ENCODE results near the gene NAPG.
"Not testable (repeated sequence)": the region's sequence is repeated elsewhere in the genome, so short reads cannot be mapped to it uniquely, and the experiment has no call there.

The NAPG gene

DNA sequence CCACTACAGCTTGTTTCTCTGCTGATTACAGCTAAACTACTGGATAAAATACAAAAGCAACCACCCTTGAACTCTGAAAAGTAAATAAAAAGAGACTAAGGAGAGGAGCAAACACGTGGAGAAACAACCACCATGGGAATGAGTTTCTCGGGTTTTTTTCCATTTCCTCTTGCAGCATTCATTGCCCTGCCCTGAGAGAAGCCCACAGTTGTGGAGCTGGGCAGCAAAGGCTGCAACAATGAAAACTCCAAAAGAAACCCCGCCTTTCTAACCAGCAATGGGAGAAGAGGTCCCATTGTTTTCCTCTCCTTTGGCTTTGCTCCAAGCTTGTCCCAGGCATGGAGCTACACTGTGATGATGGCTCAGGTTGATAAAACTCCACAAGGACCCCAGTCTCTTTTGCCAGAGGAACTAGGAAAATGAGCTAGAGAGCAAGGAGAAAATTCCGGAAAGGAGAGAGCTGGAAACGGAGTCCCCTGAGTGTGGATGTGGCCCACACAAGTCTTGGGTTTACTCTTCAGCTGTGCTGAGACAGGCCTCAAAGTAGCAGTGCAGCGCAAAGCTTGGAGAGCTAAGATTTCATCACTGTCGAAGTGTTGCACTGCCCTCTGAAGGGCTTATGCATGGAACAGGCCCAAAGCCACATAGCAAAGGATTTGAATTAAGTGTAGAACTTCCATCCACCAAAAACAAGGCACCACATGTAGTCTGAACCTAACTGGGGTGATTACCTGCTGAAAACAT is 20.9 kb downstream of the NAPG start:
- Histone ChIP-seq H3K4me1 (ENCODE audit: insufficient read depth, low read length) (no peaks in the 10 kb centered on the region), H3K9ac (ENCODE audit: low read depth, low read length) (no peak overlapping the region), H3K36me3 (ENCODE audit: insufficient read depth, low read length) (peaks cover 9% of the 10 kb centered on the region), H3K9me3 (ENCODE audit: control insufficient read depth, insufficient read depth, low read length) (no peaks in the 10 kb centered on the region; the same call in 1 of the 2 replicates)

DNA sequence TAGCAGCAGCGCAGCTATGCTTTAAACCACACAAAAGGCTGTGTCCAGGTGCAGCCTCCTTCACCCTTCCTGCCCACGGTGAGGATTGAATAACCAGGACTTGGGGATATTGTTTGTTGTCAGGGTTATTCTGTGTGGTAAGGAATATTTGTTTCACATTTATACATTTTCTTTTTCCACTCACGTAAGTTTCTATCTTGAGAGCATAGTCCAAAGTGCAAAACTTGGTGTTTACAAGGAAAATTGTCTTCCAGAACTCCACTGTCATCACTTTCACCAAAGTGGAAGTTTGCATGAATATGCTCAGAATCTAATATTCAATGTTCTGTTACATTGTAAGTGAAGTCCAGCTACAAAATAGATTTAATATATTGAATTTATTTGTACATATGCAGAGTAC is 26.4 kb downstream of the NAPG start:
- Histone ChIP-seq H3K4me1 (ENCODE audit: insufficient read depth, low read length) (no peaks in the 10 kb centered on the region), H3K9ac (ENCODE audit: low read depth, low read length) (no peak overlapping the region), H3K9me3 (ENCODE audit: control insufficient read depth, insufficient read depth, low read length) (peaks cover 4% of the 10 kb centered on the region), H3K36me3 (ENCODE audit: insufficient read depth, low read length) (peaks cover 16% of the 10 kb centered on the region)

DNA sequence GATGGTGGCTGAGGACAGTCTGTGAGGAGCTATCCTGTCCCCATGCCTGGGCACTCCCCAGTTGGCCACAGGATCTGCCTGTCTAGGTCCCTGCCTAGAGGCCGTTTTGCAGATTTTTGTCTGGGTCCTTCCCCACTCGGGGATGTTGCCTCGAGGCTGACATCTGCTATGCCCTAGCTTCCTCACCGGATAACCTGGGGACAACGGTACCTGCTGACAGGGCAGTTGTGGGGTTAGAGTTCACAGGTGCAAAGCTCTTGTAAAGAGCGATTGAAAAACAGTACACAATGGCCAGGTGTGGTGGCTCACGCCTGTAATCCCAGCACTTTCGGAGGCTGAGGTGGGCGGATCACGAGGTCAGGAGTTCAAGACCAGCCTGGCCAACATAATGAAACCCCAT is 30.4 kb downstream of the NAPG start:
- not testable (repeated sequence) for H3K4me1 ChIP-seq (ENCODE audit: insufficient read depth, low read length); H3K9me3 ChIP-seq (ENCODE audit: control insufficient read depth, insufficient read depth, low read length); H3K9ac ChIP-seq (ENCODE audit: low read depth, low read length)
- peaks cover 16% of the 10 kb centered on the region for H3K36me3 ChIP-seq (ENCODE audit: insufficient read depth, low read length)

DNA sequence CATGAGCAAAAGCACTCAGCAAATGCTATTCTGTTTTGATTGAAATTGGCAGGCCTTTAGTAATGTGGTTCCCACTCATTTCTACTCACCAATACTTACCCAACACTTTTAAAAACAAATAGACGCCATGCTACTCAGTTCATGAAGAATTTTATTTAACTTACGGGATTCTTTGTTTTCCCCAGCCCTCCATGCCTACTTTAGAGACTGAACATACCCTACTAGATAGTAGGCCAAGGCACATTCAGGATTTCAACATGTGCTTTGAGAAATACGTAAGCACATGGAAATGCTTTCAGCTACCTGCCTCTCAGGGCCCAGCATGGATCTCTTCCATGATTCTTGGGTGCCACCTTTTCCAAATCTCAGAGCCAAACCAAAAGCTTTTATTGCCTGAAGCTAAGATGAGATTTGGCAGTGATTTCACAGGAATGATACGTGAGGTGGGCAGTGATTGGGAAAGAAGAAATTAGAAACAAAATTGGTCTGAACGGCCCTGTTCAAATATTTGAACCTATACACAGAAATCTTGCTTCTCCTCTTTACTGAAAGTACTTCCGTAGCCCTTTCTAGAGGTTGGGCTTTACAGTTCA is 31.4 kb downstream of the NAPG start:
- peaks cover 4% of the 10 kb centered on the region for H3K9me3 ChIP-seq (ENCODE audit: control insufficient read depth, insufficient read depth, low read length)
- H3K4me1 ChIP-seq (ENCODE audit: insufficient read depth, low read length): no peaks in the 10 kb centered on the region
- H3K9ac ChIP-seq (ENCODE audit: low read depth, low read length): no peak overlapping the region
- peaks cover 16% of the 10 kb centered on the region for H3K36me3 ChIP-seq (ENCODE audit: insufficient read depth, low read length)

DNA sequence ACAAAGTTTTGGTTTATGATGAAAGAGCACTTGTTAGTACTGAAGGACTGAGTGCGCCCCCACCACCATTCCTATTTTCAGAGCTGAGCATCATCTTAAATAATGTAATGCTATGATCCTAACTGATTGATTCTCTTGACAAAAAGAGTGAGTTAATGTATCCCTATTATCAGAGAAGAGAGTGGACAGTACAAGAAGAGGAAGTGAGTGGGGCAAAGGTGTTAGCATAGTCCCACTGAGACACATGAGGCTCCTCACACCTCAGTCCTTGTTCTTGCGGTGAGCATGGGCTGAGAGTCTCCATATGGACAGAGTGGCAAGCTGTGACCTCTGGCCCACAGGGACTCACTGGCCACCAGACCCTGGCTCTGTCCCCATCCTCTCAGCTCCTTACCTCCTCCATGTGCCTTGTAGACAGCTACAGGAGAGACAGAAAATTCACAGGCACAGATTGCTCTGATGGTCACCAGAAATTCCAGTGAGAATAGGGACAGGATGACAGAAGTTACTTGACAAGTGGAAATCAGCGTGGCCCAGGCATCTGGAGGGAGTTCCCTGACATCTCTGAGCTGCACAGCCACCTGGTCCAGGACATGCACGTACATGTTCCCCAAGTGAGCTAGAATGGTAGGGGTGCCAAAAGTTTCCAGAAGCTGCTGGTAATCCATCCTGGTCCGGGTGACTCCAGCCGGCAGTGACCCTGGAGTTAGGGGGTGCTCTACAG is 32.6 kb downstream of the NAPG start:
- Histone ChIP-seq H3K36me3 (ENCODE audit: insufficient read depth, low read length) (peaks cover 19% of the 10 kb centered on the region), H3K9ac (ENCODE audit: low read depth, low read length) (no peak overlapping the region)

DNA sequence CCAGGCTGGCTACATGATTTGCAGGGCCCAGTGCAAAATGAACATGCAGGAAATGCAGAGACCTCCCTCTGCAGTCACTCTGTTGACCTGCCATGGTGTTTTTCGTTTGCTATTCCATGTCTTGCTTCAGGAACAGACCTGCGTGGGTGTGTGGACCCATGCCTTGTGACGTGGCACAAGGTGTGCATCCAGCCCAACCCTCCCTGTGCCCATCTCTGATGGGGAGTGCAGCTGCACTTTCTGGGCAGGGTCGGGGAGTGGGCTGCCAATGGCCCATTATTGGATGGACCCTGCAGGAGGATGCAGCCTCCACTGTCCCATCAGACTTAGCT is 33.1 kb downstream of the NAPG start:
- H3K9me3 ChIP-seq (ENCODE audit: control insufficient read depth, insufficient read depth, low read length): peaks cover 4% of the 10 kb centered on the region
- H3K36me3 ChIP-seq (ENCODE audit: insufficient read depth, low read length): peaks cover 19% of the 10 kb centered on the region
- H3K9ac ChIP-seq (ENCODE audit: low read depth, low read length): no peak overlapping the region
- H3K4me1 ChIP-seq (ENCODE audit: insufficient read depth, low read length): no peaks in the 10 kb centered on the region

More for the DNA sequence above, 32.6 kb downstream of the NAPG start:
- H3K9me3 ChIP-seq (ENCODE audit: control insufficient read depth, insufficient read depth, low read length): peaks cover 4% of the 10 kb centered on the region
- H3K4me1 ChIP-seq (ENCODE audit: insufficient read depth, low read length): no peaks in the 10 kb centered on the region

DNA sequence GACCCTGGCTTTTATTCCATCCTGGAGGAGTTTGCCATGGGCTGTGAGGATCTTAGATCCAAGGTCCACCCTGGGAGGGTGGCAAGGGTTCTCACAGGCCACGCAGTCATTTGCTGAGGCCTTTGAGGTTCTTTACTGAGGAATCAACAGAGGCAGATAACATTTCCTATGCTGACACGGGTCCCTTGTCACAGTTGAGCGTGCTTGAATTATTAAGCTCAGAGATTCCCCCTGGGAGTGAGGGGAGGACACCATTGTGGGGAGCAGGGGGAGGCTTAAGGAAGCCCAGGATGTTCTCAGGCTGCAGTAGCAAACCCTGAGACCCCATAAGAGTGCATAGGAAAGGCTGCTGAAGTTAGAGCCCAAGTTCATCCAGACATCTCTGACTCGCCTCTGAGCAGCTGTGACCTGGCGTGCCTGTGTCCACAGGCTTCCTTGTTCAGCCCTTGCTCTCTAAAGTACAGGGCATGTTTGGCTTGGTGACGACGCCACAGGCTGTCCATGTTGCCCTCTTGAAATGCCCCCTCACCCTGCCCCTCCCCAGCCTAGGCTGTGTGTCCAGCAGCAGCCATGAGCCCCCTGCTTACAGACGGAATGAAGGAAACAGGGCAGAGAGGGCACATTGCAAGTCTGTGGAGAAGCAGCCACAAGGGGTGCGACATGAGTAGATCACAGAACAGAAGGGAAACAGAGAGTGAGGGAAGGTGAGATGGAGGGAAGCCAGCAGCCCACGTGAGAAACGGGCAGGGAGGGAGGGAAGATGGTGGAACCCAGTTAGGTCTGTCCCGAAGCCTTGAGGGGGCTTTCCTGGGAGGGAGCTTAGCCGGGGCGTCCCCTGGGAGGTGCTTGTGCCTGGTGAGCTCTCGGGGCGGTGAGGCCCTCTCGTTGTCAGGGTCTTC is 34.0 kb downstream of the NAPG start:
- H3K36me3 ChIP-seq (ENCODE audit: insufficient read depth, low read length): peaks cover 12% of the 10 kb centered on the region; the same call in 1 of the 2 replicates
- peaks cover 4% of the 10 kb centered on the region for H3K9me3 ChIP-seq (ENCODE audit: control insufficient read depth, insufficient read depth, low read length)
- no peaks in the 10 kb centered on the region for H3K4me1 ChIP-seq (ENCODE audit: insufficient read depth, low read length)
- peak overlapping the region; percentile 8; the same call in 1 of the 2 replicates for H3K9ac ChIP-seq (ENCODE audit: low read depth, low read length)

DNA sequence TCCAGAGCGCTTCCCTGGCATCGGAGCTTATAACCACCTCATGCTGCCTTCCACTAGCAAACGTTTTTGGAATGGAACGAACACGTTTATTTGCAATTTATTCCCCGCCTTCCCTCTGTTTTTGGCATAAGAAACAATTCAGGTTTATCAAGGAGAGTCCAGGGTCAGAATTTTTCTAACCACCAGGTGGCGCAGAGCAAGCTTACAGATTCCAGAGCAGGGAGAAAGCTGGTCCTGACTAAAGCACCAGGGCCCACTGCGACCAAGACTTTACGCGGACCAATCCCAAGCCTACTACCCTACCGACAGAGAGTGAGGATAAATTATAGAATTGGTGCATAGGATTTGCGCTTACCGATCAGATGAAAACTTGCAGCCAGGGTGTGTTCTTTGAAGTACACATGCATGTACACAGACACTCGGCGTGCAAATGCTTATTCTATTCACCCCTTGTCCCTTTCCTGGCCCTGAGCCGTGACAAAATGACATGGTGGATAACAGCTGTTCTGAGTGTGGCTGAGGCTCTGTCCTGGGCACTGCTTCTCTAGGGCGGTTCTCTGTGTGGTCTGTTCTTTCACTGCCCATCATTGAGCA is 34.7 kb downstream of the NAPG start:
- Histone ChIP-seq H3K4me1 (ENCODE audit: insufficient read depth, low read length) (no peaks in the 10 kb centered on the region), H3K9ac (ENCODE audit: low read depth, low read length) (peak overlapping the region; percentile 8; the same call in 1 of the 2 replicates), H3K9me3 (ENCODE audit: control insufficient read depth, insufficient read depth, low read length) (peaks cover 4% of the 10 kb centered on the region), H3K36me3 (ENCODE audit: insufficient read depth, low read length) (peaks cover 11% of the 10 kb centered on the region; the same call in 1 of the 2 replicates)

DNA sequence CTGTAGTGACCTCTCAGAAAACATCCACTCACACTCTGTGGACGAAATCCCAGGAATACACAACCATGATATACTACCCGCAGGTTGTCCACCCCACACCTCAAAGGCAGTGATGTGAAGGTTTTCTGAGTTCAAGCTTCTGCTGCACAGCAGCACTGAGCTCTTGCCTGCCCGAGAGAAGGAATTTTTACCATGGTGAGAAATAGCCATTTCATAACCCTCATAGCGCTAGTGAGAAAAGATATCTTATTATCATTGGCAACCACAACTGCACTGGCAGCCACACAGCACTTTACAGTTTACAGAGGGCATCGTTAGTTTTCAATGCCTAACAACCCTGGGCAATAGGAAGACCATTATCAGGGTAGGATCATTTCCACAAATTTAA is 36.9 kb downstream of the NAPG start:
- no peaks in the 10 kb centered on the region for H3K4me1 ChIP-seq (ENCODE audit: insufficient read depth, low read length)

DNA sequence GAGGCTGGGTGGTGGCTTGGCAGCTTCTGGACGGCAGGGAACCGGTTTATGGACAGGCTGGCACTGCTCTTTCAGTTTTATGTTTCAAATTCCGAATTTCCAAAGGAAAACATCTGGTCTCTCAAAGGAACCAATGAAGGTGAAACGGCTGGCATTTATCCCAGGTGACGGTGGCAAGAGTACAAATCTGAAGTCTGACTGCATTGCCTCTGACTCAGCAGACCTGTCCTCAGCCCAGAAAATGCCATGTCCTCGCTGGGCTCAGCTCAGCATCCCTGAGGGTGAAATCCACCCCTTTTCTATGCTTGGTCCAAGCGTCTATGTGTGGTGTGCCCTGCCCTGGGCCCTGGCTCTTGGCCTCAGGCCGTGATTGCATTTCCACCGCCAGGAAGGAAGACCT is 38.1 kb downstream of the NAPG start:
- H3K36me3 ChIP-seq (ENCODE audit: insufficient read depth, low read length): 0 out of 2 replicates have a peak, but pooled peaks cover 3% of the 10 kb centered on the region
- no peak overlapping the region for H3K9ac ChIP-seq (ENCODE audit: low read depth, low read length)
- H3K9me3 ChIP-seq (ENCODE audit: control insufficient read depth, insufficient read depth, low read length): no peaks in the 10 kb centered on the region
- no peaks in the 10 kb centered on the region for H3K4me1 ChIP-seq (ENCODE audit: insufficient read depth, low read length)

More for the DNA sequence above, 36.9 kb downstream of the NAPG start:
- Histone ChIP-seq H3K9ac (ENCODE audit: low read depth, low read length) (no peak overlapping the region), H3K36me3 (ENCODE audit: insufficient read depth, low read length) (0 out of 2 replicates have a peak, but pooled peaks cover 3% of the 10 kb centered on the region), H3K9me3 (ENCODE audit: control insufficient read depth, insufficient read depth, low read length) (no peaks in the 10 kb centered on the region; the same call in 1 of the 2 replicates)

DNA sequence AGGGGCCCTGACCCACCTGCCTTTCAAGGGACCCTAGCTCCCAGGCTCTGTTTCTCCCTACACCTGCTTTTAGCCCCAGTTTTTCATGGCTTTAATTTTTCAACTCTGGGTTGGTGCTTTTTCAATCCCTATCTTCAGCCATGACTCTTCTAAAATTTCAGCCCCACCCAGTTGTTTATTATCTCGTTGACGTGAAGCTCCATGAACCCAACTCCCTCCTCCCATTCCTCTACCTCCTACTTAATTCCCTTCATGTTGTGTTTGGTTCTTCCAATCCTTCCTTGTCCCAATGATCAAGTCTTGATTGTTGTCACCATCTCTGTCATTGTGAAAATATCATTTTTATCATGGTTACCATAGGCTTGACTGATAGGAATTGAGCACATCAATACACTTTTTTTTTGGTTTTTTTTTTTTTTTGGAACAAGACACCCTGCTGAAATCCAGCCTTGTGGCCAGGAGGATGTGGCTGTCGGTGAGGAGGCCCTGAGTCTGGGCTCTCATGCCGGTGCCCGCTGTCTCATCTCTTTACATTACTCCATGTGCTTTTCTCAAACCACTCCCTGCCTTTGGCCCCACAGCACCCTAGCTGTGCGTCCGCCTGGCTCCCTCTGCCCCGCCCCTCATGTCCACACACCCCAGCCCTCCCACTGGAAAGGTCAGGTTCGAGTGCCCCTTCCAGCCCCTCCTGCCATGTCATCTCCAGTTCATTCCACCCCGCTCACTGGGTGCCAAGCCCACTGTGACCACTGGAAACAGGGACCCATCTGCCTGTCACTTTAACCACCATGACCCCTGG is 39.3 kb downstream of the NAPG start:
- no peak overlapping the region for H3K9ac ChIP-seq (ENCODE audit: low read depth, low read length)
- no peaks in the 10 kb centered on the region for H3K4me1 ChIP-seq (ENCODE audit: insufficient read depth, low read length)
- H3K36me3 ChIP-seq (ENCODE audit: insufficient read depth, low read length): 0 out of 2 replicates have a peak, but pooled peaks cover 3% of the 10 kb centered on the region
- H3K9me3 ChIP-seq (ENCODE audit: control insufficient read depth, insufficient read depth, low read length): 0 out of 2 replicates have a peak, but pooled peaks cover 5% of the 10 kb centered on the region

DNA sequence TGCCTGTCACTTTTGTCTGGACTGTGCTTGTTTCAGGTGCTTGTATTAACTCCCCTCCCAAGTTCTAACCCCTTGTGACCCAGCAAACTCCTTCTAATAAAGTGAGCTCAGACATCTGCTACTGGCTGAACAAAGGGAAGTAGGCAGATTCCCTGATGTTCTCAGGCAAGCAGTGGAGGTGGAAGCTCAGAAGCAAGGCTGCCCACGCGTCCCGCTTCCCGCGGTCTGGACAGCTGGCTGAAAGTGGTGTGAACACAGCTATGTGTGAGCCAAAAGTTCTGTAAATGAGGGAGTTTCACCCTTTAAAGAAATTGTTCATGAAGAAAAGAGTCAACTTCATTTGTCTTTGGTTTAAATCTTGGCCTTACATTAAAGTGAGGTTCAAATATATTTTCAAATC is 40.0 kb downstream of the NAPG start:
- 0 out of 2 replicates have a peak, but pooled peaks cover 3% of the 10 kb centered on the region for H3K36me3 ChIP-seq (ENCODE audit: insufficient read depth, low read length)
- H3K9me3 ChIP-seq (ENCODE audit: control insufficient read depth, insufficient read depth, low read length): 0 out of 2 replicates have a peak, but pooled peaks cover 5% of the 10 kb centered on the region
- H3K9ac ChIP-seq (ENCODE audit: low read depth, low read length): no peak overlapping the region
- no peaks in the 10 kb centered on the region for H3K4me1 ChIP-seq (ENCODE audit: insufficient read depth, low read length)

DNA sequence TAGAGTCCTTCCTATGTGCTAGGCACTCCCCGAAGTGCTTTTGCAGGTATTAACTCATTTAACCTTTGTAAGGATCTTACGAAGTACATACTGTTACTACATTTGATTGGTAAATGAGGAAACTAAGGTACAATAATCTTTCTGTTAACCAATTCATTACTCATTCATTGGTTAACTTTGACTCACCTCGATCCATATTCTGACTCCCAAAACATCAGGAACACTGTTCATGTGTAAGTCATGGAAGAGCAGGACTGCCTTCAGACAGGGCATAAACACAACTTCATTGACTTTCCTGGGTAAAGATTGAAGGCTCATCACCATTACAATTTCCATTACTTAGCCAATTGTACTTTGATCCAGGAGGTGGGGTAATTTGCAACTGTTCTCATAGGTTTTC is 40.6 kb downstream of the NAPG start:
- no peaks in the 10 kb centered on the region for H3K4me1 ChIP-seq (ENCODE audit: insufficient read depth, low read length)
- H3K9me3 ChIP-seq (ENCODE audit: control insufficient read depth, insufficient read depth, low read length): 0 out of 2 replicates have a peak, but pooled peaks cover 5% of the 10 kb centered on the region
- H3K36me3 ChIP-seq (ENCODE audit: insufficient read depth, low read length): 0 out of 2 replicates have a peak, but pooled peaks cover 3% of the 10 kb centered on the region
- H3K9ac ChIP-seq (ENCODE audit: low read depth, low read length): no peak overlapping the region
